HG02642 (cell line): ENCODE measurements around the gene NMRK2.
"Not testable (repeated sequence)": the region's sequence is repeated elsewhere in the genome, so short reads cannot be mapped to it uniquely, and the experiment has no call there.

Experiments used
- ATAC-seq: cut with Tn5 transposase; IDR thresholded peaks from one replicate; pipeline ENCODE4 v1.9.1; 2021; ENCODE audit warnings: mild to moderate bottlenecking; ENCODE audit not compliant: unreplicated experiment, poor library complexity

NMRK2 gene

DNA sequence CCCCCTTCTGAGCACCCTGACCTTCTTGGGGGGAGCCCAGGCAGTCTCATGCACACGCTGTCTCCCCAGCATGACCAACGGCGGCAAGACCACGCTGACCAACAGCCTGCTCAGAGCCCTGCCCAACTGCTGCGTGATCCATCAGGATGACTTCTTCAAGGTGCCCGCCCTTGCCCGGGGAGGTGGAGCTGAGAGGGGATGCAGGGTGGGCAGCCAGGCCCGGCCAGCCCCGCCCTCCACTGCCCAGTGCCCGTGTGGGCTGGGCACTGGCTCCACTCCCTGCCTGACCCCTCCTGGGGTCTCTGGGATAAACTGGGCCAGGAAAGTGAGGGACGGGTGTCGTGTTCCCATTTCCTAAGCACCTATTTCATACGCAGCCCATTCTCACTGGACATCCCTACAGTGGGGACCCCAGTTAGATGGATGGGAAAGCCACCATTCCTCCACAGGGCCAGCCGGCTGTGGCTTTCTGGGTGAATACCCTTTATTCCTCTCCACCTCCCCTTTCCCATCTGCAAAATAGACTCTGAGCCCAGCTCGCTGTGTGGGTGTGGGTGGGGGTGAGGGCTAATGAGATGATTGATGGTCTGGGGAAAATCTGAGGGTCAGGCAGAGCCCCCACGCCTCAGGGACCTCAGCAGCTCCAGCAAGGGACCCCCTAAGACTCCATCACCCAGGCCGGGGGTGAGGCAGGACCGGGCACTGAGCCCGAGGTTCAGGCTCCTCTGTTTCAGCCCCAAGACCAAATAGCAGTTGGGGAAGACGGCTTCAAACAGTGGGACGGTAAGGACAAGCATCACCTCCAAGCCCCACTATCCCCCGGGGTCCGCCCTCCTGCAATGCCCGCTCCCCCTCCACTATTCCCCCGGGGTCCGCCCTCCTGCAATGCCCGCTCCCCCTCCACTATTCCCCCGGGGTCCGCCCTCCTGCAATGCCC is 3.9 kb downstream of the NMRK2 start:
- ATAC-seq: no peak

DNA sequence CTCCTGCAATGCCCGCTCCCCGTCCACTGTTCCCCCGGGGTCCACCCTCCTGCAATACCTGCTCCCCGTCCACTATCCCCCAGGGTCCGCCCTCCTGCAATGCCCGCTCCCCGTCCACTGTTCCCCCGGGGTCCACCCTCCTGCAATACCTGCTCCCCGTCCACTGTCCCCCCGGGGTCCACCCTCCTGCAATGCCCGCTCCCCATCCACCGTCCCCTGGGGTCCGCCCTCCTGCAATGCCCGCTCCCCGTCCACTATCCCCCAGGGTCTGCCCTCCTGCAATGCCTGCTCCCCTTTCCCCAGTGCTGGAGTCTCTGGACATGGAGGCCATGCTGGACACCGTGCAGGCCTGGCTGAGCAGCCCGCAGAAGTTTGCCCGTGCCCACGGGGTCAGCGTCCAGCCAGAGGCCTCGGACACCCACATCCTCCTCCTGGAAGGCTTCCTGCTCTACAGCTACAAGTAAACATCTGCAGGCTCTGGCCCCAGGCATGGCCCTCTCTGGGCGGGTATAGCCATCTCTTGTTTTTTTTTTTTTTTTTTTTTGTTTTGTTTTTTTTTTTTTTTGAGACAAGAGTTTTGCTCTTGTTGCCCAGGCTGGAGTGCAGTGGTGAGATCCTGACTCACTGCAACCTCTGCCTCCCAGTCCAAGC is 5.6 kb downstream of the NMRK2 start:
- not testable (repeated sequence) for ATAC-seq

DNA sequence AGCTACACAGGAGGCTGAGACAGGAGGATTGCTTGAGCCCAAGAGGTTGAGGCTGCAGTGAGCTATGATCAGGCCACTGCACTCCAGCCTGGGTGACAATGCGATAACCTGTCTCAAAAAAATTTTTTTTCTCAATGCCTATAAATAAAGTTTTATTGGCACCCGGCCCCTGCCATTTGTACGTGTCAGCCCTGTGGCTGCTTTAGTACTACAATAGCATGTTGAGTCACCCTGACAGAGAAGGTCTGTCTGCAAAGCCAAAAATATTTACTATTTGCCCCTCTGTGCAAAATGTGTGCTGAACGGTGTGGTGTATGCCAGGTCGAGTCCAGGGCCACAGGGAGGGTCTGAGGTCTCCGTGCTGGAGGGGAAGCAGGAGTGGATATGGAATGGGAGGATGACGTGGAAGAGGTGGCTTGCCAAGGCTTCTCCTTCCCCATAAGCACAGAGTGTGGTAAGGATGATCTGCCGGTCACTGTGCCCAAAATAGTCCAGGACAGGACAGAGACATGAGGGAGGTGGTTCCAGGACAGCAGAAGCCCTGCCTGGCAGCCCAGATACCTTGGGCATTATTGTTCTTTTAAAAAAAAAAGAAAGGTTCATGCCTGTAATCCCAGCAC is 10.0 kb downstream of the NMRK2 start:
- no peak for ATAC-seq

DNA sequence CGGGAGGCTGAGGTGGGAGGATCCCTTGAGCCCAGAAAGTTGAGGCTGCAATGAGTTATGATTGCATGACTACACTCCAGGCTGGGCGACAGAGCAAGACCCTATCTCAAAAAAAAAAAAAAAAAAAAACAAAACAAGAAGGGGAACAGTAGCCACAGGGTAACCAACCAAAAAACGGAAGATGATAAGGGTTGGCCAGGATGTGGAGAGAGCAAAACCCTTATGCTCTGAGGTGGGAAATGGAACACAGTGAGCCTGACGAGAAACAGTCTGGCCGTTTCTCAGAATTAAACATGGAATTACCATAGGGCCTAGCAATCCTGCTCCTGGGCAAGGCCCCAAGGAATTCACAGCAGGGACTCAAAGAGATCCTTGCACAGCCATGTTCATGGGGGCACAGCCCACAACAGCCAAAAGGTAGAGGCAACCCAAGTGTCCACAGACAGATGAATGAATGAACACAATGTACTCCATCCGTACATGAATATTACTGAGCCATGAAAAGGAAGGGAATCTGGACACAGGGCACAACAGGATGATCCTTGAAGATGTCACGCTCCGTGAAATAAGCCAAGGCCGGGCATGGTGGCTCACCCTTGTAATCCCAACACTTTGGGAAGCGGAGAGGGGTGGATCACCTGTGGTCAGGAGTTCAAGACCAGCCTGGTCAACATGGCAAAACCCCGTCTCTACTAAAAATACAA is 11.3 kb downstream of the NMRK2 start:
- ATAC-seq: no peak

DNA sequence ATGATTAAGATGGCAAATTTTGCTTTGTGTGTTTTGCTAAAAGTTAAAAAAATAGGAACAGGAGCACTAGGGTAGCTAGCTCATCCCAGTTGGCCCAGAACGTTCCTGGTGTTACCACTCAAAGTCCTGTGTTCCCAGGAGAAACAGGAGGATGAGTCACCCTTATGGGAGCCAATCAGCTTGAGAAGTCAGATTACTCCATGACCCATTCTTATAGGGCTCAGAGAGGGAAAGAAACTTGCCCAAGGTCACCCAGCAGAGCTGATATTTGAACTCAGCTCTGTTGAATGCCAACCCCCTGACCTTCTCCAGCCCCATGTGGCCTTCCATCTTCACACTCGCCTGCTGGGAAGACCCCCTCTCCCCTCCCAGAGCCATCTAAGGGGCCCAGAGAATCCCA is 13.0 kb downstream of the NMRK2 start:
- no peak for ATAC-seq

DNA sequence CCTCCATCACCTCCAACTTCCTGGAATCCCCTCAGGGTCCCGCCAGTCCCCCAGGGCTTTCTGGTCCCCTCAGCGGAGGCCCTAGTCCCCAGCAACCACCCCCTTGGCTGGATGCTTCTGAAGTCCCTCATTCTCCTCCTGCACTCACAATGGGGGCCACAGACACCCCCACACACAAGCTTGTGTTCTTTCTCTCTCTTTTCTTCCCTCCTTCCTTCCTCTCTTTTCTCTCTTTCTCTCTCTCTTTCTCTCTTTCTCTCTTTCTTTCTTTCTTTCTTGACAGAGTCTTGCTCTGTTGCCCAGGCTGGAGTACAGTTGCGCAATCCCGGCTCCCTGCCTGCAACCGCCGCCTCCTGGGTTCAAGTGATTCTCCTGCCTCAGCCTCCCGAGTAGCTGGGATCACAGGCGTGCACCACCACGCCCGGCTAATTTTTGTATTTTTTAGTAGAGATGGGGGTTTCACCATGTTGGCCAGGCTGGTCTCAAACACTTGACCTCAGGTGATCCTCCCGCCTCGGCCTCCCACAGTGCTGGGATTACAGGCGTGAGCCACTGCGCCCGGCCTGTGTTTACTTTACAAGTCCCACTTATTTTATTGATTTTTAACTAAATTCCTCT is 14.6 kb downstream of the NMRK2 start:
- not testable (repeated sequence) for ATAC-seq

DNA sequence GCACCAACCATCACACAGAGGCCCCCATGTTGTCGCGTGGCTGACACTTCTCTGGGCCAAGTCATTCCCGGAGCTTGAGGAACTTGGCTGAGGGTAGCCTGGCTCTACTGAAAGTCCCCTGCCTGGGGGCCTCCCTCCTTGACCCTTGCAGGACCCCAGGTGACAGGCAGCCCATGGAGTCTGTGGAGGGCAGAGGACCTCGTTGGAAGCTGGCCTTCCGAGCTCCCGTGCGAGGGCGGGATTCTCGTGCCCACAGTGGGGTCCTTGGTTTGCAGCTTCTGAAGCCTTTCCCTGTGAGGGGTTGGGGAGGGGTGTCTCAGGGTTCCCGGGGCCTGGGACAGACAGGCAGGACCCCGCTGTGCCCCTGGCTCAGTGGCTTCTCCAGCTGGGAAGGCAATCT is 16.4 kb downstream of the NMRK2 start:
- no peak for ATAC-seq

DNA sequence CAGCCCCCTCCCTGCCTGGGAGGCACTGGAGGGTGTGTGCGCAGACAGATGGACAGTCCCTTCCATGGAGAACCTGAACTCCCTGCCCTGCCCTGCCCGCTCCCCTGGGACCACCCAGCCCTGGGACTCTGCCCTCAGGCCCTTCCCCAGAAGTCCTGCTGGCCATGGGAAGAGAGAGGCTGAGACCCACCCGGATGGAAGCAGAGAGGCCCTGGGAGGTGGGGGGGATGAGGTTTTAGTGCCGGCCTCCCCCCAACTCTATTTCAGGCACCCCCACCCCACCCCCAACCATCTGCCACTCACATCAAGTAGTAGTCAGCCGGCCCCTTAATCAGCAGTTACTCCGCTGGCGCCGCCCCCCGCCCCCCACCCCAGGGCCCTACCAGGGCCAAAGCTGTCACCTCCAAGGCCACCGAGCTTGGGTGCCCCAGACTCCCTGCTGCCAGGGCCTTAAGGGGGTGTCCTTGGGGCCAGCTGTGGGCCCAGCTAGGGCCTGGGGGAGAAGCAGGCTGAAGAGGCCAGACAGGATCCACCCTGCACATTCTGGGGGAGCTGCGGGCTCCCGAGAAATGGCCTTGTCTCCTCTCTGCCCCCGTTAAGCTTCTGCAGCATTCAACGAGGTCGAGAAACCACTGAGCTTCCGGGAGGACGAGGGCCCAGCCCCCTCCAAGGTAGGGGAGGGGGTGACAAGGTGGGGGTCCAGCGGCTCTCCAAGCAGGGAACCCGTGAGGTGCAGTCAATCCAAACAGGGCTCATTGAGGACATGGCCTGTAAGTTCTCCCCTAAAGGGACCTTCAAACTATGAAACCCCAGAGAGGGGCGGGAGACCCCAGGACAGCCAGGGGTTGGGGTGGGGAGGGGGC is 17.4 kb downstream of the NMRK2 start:
- no peak for ATAC-seq

DNA sequence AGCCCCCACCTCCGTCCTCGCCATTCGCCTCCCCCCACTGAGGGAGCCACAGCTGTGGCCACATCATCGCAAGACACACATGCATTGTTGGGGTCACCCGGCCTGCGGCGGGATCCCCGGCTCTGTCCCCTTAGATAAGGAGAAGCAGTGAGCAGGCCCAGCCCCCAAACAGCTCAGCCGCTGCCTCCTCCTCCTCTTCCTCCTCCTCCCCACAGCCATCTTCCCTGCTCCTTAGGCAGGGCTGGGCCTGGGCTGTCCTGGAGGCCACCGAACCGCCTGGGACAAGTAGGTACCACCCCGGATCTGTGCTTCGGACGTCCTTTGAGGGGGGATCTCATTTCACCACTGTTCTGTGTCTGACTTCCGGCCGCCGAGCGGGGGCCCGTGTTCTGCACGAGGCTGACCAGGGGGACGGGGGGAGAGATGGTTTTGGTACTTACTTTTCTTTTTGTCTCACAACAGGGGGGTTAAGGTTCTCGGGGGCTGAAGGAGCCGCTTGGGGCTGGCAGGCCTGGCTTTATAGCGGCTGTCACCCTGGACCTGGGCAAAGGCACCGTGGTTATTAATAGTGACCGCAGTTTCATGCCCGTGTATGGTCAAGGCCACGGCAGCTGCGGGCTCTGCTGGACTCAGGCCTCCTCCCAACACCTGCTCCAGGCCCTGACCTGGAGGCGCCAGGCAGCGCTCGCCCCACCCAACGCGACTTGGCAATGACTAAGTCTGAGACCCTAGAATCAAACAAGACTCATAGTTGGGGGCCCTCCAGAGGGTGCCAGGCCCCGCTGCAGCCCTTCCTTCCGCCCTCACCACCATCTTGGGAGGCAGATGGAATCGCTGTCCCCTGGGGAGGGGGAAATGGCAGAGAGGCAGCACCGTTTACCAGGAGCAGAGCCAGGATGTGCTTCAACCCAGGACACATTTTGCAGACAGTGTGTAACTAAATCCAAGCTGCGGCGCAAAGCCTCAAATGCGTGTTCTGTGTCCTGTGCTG is 18.3 kb downstream of the NMRK2 start:
- ATAC-seq: no peak

DNA sequence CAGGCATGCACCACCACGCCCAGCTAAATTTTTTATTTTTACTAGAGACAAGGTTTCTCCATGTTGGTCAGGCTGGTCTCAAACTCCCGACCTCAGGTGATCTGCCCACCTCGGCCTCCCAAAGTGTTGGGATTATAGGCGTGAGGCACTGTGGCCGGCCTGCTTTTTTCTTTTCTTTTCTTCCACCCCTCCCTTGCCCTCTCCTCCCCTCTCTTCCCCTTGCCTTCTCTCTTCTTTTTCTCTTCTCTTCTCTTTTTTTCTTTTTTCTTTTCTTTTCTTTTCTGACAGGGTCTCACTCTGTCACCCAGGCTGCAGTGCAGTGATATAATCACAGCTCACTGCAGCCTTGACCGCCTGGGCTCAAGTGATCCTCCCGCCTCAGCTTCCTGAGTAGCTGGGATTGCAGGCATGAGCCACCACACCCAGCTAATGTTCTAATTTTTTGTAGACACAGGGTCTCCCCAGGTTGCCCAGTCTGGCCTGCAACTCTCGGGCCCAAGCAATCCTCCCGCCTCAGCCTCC is 19.9 kb downstream of the NMRK2 start:
- ATAC-seq: not testable (repeated sequence)

DNA sequence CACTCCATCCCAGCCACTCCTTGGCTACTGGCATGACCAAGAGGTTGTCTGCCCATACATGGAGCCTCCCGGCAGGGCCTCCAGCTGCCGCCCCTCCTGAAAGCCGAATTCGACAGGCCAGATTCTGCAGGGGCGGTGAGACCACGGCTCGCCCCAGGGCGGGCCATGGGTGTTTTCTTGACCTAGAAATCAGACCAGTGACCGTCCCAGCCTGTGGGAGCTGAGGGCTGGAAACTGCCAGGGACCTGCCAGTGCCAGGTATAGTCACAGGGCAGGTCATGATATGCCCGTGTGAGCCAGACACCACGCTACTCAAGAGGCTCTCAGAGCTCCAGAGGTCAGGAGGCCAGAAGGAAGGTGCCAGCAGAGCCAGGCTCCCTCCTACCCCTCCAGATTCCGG is 21.2 kb downstream of the NMRK2 start:
- ATAC-seq: no peak

DNA sequence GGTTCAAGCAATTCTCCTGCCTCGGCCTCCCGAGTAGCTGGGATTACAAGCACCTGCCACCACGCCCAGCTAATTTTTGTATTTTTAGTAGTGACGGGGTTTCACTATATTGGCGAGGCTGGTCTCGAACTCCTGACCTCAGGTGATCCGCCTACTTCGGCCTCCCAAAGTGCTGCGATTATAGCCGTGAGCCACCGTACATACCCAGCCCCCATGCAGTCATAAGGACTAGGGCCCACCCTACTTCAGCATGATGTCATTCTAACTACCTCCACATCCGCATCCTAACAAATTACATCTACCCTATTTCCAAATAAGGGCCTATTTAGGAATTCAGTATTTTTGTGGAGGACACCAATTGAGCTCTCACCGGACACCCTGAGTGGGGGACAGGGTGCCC is 22.4 kb downstream of the NMRK2 start:
- ATAC-seq: not testable (repeated sequence)

DNA sequence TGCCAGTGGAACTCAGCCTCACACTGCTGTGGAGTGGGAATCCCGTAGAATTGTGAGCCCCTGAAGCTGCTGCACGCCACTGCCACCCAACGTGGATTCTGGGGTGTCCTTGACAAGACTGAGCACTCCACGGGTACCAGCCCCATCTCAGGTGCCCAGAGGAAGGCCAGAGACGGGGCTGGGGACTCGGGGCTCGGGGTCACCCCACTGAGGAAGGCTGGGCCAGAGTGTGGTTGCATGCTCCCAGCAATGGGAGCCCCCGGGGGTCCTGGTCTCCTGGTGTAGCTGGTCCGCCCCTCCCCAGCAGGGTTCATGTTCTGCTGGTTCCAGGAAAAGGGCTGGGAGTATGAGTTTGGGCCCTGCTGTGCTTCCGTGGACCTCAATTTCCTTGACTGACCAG is 22.8 kb downstream of the NMRK2 start:
- ATAC-seq: no peak

DNA sequence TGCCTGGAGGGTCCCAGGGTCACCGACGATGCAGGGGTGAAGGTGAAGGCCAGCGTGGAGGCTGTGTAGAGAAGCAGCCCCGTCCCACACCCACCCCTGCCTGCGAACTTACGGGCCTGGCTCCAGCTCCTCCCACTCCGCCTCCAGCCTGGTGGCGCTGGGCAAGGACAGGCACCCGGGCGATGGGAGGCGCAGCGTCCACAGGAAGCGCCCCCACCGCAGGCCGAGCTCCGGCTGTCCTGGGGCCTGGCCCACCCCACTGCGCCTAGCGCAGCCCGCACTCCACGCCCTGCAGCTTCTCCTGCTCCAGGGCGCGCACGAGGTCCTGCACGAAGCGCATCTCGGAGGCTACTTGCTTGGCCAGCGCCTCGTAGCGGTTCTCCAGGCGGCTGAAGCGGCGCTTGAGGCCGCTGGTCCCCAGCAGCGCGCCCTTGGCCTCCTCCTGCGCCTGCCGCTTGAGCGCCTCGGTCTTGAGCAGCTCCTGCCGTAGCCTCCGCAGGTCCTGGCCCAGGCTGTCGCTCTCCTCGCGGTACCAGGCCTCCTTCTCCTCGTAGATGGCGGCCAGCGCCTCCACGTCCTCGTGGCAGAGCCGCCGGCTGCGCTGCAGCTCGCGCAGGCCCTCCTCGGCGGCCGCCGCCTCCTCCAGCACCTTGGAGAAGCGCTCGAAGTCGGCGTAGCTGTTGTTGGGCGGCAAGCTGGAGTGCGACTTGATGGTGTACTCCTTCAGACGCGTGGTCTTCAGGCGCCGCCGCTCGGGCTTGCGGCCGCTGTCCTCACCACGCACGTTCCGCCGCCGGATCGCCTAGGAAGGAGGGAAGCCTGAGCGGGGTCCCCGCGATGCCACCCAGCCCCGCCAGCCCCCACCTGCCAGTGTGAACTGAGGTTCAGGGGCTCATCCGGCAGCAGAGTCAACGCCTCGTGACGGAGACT is 26.2 kb downstream of the NMRK2 start:
- no peak for ATAC-seq

DNA sequence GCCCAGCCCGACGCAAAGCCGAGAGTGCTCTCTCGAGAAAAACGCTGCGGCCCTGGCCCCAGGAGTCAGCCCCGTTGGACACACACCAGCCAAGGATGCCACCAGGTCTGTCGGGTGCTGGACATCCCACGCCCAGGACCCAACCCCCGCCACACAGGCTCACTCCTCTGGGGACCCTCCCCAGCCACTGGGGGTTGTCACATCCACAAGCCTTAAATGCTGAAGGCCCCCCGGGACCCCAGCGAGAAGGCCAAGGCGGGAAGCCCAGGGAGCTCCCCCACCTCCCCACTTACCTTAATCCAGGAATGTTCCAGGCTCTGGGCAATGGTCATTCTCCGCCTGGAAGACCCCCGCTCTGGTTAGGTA is 26.9 kb downstream of the NMRK2 start:
- ATAC-seq: no peak

DNA sequence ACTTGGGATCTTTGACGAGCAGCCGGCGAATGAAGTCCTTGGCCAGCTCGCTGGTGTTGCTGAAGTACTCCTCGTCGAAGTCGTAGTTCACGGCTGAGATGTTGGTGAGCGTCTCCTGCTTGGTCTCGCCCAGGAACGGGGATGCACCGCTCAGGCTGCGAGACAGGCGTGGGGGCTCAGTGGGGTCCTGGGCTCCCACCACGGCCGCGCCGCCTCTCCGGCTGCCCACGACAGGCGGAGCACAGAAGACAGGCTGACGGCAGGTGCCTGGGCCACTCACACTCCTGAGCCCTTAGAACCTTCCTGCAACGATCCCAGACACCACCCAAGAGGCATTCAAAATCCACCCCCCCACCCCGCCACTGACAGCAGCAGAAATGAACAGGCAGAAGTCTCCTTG is 28.1 kb downstream of the NMRK2 start:
- no peak for ATAC-seq
